Loucy (cell line): Measurements from ENCODE around the gene TMEM270.
"Not testable (repeated sequence)": the region's sequence is repeated elsewhere in the genome, so short reads cannot be mapped to it uniquely, and the experiment has no call there.

Experiments
- H2AFZ ChIP-seq: fragments of 200-600 bp; sonication (generic); 2 replicates; pipeline ENCODE4 v1.6.0; 2016; ENCODE audit warnings: antibody characterized with exemption, mild to moderate bottlenecking, low read length, moderate library complexity
- H3F3A ChIP-seq: fragments of 200-600 bp; 2 replicates; pipeline ENCODE4 v1.6.0; 2016; ENCODE audit warnings: antibody characterized with exemption, low read depth, mild to moderate bottlenecking
- H3K27me3 ChIP-seq: fragments of 200-600 bp; sonication (generic); 2 replicates; pipeline ENCODE4 v1.6.1; 2014; ENCODE audit warnings: low read length, mild to moderate bottlenecking; ENCODE audit not compliant: insufficient read depth, poor library complexity, severe bottlenecking
- H3K36me3 ChIP-seq: fragments of 200-600 bp; sonication (generic); 2 replicates; pipeline ENCODE4 v1.6.1; 2016; ENCODE audit warnings: low read length; ENCODE audit not compliant: insufficient read depth
- H3K4me1 ChIP-seq: fragments of 200-600 bp; sonication (generic); 2 replicates; pipeline ENCODE4 v1.5.1; 2014; ENCODE audit warnings: low read length, mild to moderate bottlenecking; ENCODE audit not compliant: insufficient read depth, poor library complexity, severe bottlenecking
- H3K4me2 ChIP-seq: fragments of 200-600 bp; sonication (generic); 2 replicates; pipeline ENCODE4 v1.6.0; 2014; ENCODE audit warnings: antibody characterized with exemption, low read length, low read depth, mild to moderate bottlenecking; ENCODE audit not compliant: poor library complexity, severe bottlenecking
- H3K4me3 ChIP-seq: fragments of 200-600 bp; sonication (generic); 2 replicates; pipeline ENCODE4 v1.5.1; 2014; ENCODE audit warnings: low read length, mild to moderate bottlenecking, mixed read lengths; ENCODE audit not compliant: poor library complexity, severe bottlenecking
- H3K79me2 ChIP-seq: fragments of 200-600 bp; sonication (generic); 2 replicates; pipeline ENCODE4 v1.6.1; 2014; ENCODE audit warnings: low read length; ENCODE audit not compliant: insufficient read depth
- H3K9ac ChIP-seq: fragments of 200-600 bp; sonication (generic); 2 replicates; pipeline ENCODE4 v1.6.0; 2014; ENCODE audit warnings: mild to moderate bottlenecking, low read depth, low read length, moderate library complexity; ENCODE audit not compliant: poor library complexity, severe bottlenecking
- H3K9me2 ChIP-seq: fragments of 200-600 bp; sonication (generic); replicated peaks from 2 replicates; pipeline ENCODE4 v1.6.1; 2016; ENCODE audit warnings: low read depth, low read length, mixed read lengths
- H3K9me3 ChIP-seq: fragments of 200-600 bp; sonication (generic); 2 replicates; pipeline ENCODE4 v1.6.1; 2014; ENCODE audit warnings: mild to moderate bottlenecking, antibody characterized with exemption, low read length, low read depth; ENCODE audit not compliant: insufficient read depth
- H4K20me1 ChIP-seq: fragments of 200-600 bp; sonication (generic); 2 replicates; pipeline ENCODE4 v1.6.0; 2014; ENCODE audit warnings: antibody characterized with exemption, low read length, mild to moderate bottlenecking; ENCODE audit not compliant: insufficient read depth, poor library complexity, severe bottlenecking
- EZH2phosphoT487 ChIP-seq: fragments of 200-600 bp; IDR thresholded peaks from 2 replicates; pipeline ENCODE4 v1.6.1; 2018; ENCODE audit warnings: antibody characterized with exemption, mild to moderate bottlenecking, moderate library complexity, borderline replicate concordance
- TF ChIP-seq, protein P1 (sequence below): fragments of 200-600 bp; sonication (generic); conservative IDR thresholded peaks from 2 replicates; pipeline ENCODE4 v1.5.1; 2014; ENCODE audit warnings: mild to moderate bottlenecking, antibody characterized with exemption, low read length

TMEM270 gene

DNA sequence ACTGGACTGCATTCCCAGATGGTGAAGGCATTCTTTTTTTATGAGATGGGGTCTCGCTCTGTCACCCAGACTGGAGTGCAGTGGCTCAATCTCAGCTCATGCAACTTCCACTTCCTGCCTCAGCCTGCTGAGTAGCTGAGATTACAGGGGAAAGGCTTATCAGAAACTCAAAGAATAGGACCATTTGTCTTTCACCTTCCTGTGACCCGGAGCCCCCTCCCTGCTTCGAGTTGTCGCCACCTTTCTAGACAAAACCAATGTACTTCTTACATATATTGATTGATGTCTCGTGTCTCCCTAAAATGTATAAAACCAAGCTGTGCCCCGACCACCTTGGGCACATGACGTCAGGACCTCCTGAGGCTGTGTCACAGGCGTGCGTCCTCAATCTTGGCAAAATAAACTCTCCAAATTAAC is 16.8 kb upstream of the TMEM270 start:
- Histone ChIP-seq H4K20me1 (no peaks in the 10 kb centered on the region), H3K4me1 (peaks cover 6% of the 10 kb centered on the region), H3K9me3 (no peaks in the 10 kb centered on the region), H3K4me3 (no peak overlapping the region), H3K9ac (no peak overlapping the region), H3K36me3 (no peaks in the 10 kb centered on the region), H3K9me2 (no peaks in the 10 kb centered on the region), H3K27me3 (no peaks in the 10 kb centered on the region), H3K79me2 (no peaks in the 10 kb centered on the region), H3K4me2 (no peak overlapping the region), H3F3A (no peaks in the 10 kb centered on the region), H2AFZ (no peak overlapping the region)
- TF ChIP-seq EZH2phosphoT487 = no peak
- TF ChIP-seq, protein P1, sequence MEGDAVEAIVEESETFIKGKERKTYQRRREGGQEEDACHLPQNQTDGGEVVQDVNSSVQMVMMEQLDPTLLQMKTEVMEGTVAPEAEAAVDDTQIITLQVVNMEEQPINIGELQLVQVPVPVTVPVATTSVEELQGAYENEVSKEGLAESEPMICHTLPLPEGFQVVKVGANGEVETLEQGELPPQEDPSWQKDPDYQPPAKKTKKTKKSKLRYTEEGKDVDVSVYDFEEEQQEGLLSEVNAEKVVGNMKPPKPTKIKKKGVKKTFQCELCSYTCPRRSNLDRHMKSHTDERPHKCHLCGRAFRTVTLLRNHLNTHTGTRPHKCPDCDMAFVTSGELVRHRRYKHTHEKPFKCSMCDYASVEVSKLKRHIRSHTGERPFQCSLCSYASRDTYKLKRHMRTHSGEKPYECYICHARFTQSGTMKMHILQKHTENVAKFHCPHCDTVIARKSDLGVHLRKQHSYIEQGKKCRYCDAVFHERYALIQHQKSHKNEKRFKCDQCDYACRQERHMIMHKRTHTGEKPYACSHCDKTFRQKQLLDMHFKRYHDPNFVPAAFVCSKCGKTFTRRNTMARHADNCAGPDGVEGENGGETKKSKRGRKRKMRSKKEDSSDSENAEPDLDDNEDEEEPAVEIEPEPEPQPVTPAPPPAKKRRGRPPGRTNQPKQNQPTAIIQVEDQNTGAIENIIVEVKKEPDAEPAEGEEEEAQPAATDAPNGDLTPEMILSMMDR = no peak

- Histone ChIP-seq H3K4me1 (peaks cover 6% of the 10 kb centered on the region), H3F3A (no peaks in the 10 kb centered on the region), H2AFZ (no peak overlapping the region), H3K36me3 (no peaks in the 10 kb centered on the region), H3K4me3 (no peak overlapping the region), H4K20me1 (no peaks in the 10 kb centered on the region), H3K27me3 (no peaks in the 10 kb centered on the region), H3K4me2 (no peak overlapping the region), H3K9ac (no peak overlapping the region), H3K79me2 (no peaks in the 10 kb centered on the region), H3K9me3 (no peaks in the 10 kb centered on the region), H3K9me2 (no peaks in the 10 kb centered on the region)
- TF ChIP-seq, protein P1 = no peak
- no peak for TF ChIP-seq EZH2phosphoT487
These were observed 16.0 kb upstream of the TMEM270 start for GRCh38 chr7:73844848-73845460.

DNA sequence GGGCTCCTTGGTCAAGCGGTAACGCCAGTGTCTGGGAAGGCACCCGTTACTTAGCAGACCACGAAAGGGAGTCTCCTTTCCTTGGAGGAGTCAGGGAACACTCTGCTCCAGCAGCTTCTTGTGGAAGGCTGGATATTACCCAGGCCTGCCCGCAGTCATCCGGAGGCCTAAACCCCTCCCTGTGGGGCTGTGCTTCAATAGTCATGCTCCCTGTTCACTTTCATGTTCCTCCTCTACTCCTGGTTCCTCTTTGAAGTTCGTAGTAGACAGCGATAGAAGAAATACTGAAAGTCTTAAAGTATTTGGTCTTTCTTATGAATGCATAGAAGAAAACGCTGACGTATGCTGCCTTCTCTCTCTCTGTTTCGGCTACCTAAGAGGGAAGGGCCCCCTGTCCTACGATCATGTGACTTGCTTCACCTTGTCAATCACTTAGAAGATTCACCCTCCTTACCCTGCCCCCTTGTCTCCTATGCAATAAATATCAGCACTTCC is 15.2 kb upstream of the TMEM270 start:
- H3K4me3 ChIP-seq, H3K9me3 ChIP-seq, H3K4me2 ChIP-seq, H3F3A ChIP-seq, H3K9ac ChIP-seq, H3K9me2 ChIP-seq, H4K20me1 ChIP-seq, H2AFZ ChIP-seq, H3K79me2 ChIP-seq, H3K27me3 ChIP-seq, H3K4me1 ChIP-seq, H3K36me3 ChIP-seq: not testable (repeated sequence)
